Superior temporal gyrus (tissue), 1 donor: ENCODE results near the gene YAE1.

ENCODE experiments used
- DNase-seq: peaks from one replicate; pipeline ENCODE4 v3.0.0-alpha.2; 2016; ENCODE audit errors: extremely low spot score

YAE1 gene

GRCh38 chr7:39554583-39555165, 11.5 kb upstream of the YAE1 start:
- peak; percentile 18 for DNase-seq

- DNase-seq: no peak
Observed at GRCh38 chr7:39557222-39557621, 9.0 kb upstream of the YAE1 start.

GRCh38 chr7:39557911-39558310, 8.3 kb upstream of the YAE1 start:
- DNase-seq: no peak

- no peak for DNase-seq
Observed at GRCh38 chr7:39560408-39560807, 5.8 kb upstream of the YAE1 start.

- no peak for DNase-seq
Observed at GRCh38 chr7:39560997-39561396, 5.2 kb upstream of the YAE1 start.

- DNase-seq: peak; percentile 20
Observed at GRCh38 chr7:39565538-39565937, 666 bp upstream of the YAE1 start.

GRCh38 chr7:39567294-39567693, 1.1 kb downstream of the YAE1 start:
- no peak for DNase-seq

GRCh38 chr7:39574673-39575349, 8.6 kb downstream of the YAE1 start:
- no peak for DNase-seq

- no peak for DNase-seq
Observed at GRCh38 chr7:39577229-39577874, 11.1 kb downstream of the YAE1 start.

- peak; percentile 98 for DNase-seq
Observed at GRCh38 chr7:39580149-39580874, 14.1 kb downstream of the YAE1 start.

GRCh38 chr7:39582536-39582935, 16.3 kb downstream of the YAE1 start:
- DNase-seq: no peak

- DNase-seq: no peak
Observed at GRCh38 chr7:39583539-39583938, 17.3 kb downstream of the YAE1 start.

- DNase-seq: no peak
Observed at GRCh38 chr7:39587393-39587792, 21.2 kb downstream of the YAE1 start.

- no peak for DNase-seq
Observed at GRCh38 chr7:39588416-39588815, 22.2 kb downstream of the YAE1 start.

GRCh38 chr7:39589323-39590111, 23.3 kb downstream of the YAE1 start:
- no peak for DNase-seq

GRCh38 chr7:39592586-39592985, 26.4 kb downstream of the YAE1 start:
- no peak for DNase-seq

GRCh38 chr7:39594988-39595620, 28.9 kb downstream of the YAE1 start:
- peak; percentile 49 for DNase-seq

- DNase-seq: no peak
Observed at GRCh38 chr7:39602351-39602750, 36.1 kb downstream of the YAE1 start.

GRCh38 chr7:39603924-39604323, 37.7 kb downstream of the YAE1 start:
- DNase-seq: no peak

- no peak for DNase-seq
Observed at GRCh38 chr7:39605087-39605486, 38.9 kb downstream of the YAE1 start.

GRCh38 chr7:39606352-39606751, 40.1 kb downstream of the YAE1 start:
- no peak for DNase-seq
